NCI-H2029 (cell line): ENCODE results near the gene RFT1.

Experiments
- DNase-seq: peaks from one replicate; lab custom pipeline; 2025; lab: John Stamatoyannopoulos, UW

The RFT1 gene, protein sequence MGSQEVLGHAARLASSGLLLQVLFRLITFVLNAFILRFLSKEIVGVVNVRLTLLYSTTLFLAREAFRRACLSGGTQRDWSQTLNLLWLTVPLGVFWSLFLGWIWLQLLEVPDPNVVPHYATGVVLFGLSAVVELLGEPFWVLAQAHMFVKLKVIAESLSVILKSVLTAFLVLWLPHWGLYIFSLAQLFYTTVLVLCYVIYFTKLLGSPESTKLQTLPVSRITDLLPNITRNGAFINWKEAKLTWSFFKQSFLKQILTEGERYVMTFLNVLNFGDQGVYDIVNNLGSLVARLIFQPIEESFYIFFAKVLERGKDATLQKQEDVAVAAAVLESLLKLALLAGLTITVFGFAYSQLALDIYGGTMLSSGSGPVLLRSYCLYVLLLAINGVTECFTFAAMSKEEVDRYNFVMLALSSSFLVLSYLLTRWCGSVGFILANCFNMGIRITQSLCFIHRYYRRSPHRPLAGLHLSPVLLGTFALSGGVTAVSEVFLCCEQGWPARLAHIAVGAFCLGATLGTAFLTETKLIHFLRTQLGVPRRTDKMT

DNA sequence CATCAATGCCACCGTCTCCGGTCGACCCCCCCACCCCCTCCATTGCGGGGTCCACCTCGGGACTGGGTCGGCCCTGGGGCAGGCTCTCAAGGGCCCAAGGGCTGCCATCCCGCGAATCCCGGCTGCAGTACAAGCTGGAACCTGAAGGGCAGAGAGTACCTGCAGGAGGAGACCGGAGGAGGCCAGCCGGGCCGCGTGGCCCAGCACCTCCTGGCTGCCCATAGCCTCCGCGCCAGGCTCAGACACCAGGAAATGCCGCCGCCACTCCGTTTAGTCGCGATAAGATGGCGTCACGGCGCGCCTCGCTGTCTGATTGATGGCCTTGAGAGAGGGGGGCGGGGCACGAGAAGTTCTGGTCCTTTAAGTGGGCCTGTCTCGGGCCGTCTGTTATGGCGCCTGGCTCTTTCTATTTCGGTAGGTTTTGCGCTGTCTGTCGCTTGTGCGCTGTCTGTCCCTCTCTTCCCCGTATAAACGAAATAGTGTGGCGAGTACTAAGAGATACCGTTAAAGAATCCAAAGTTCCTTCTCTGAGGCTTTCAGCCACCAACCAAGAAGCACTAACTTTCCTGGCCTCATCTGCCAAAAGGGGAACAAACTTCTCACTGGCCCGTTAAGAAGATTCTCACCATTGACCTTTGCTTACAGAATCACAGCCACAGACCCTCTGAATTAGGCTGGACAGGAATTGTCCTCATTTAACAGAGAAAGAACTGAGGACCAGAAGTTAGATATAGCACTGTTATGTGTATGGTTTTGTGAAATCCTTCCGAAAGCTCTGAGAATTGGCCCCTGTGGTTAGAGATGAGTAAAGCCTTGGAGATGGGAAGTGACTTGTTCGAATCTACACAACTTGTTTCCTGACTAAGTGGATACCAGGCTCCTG is at the start of gene RFT1:
Gene RFT1 (minus strand): TSS at position 257 of the 883 bp plus-strand sequence. CDS start 35 bp downstream, at position 222.
- peak; percentile 69 for DNase-seq

DNA sequence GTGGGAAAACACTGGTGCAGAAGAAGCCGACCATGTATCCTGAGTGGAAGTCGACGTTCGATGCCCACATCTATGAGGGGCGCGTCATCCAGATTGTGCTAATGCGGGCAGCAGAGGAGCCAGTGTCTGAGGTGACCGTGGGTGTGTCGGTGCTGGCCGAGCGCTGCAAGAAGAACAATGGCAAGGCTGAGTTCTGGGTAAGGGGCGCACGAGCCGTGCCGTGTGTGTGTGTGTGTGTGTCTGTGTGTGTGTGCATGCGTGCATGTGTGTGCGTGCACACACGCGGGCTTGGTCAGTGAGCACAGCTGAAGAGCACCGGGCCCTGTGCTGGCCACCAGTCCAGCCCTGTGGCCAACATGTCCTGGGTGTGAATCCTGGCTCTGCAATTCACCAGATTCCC is 49.3 kb upstream of the RFT1 start:
- no peak for DNase-seq

DNA sequence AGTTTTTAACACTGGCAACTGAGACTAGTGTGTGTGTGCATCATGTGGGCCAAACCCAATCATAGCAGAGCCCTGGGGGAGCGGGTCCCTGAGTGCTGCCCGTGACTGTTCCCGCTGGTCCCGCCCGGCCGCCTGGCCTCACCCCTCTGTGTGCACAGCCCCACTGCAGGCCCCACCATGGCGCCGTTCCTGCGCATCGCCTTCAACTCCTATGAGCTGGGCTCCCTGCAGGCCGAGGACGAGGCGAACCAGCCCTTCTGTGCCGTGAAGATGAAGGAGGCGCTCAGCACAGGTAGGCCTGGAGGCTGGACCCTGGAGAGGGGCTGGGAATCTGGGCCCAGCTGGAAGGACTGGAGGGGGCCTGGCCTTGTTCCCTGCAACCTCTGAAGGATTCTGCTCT is 48.0 kb upstream of the RFT1 start:
- DNase-seq: no peak

DNA sequence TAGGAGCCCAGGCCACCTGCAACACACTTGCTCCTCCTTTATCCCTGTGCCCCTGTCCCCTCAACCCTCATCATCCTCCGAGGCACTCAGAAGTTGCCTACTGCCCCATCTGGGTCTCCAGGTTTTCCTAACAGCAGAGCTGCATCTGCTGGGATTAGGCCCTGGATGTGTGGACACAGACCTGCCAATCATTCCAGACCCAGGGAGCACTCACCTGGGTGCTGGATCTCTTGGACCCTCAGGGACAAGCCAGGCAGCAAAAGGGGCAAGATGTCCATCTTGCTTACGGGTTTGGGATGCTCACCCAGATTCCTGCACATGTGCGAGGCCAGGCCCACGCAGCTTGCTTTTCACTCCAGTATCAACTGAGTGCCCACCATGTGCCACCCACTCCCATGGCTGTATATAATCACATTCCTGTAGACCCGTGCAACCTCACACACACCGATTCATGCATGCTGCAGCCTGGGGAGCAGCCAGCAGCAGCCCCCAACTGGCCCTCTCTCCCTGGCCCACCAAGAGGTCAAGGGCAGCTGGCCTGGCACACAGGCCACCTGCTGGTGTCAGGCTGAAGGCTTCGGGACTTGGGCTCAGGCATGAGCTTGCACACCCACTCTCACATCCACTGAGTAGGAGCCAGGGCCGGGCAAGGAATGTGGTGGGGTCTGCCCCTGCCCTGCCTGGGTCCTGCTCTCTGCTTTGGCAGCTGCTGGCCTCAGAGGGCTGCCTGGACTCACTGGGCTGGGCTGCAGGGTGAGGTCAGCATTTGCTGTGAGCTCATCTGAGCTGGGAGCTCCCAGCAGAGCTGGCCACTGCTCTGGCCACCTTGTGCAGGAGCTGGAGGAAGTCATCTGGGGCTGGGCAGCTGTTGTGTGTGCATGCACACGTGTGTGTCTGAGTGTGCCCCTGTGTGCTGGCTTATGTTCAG is 45.6 kb upstream of the RFT1 start:
- DNase-seq: no peak

DNA sequence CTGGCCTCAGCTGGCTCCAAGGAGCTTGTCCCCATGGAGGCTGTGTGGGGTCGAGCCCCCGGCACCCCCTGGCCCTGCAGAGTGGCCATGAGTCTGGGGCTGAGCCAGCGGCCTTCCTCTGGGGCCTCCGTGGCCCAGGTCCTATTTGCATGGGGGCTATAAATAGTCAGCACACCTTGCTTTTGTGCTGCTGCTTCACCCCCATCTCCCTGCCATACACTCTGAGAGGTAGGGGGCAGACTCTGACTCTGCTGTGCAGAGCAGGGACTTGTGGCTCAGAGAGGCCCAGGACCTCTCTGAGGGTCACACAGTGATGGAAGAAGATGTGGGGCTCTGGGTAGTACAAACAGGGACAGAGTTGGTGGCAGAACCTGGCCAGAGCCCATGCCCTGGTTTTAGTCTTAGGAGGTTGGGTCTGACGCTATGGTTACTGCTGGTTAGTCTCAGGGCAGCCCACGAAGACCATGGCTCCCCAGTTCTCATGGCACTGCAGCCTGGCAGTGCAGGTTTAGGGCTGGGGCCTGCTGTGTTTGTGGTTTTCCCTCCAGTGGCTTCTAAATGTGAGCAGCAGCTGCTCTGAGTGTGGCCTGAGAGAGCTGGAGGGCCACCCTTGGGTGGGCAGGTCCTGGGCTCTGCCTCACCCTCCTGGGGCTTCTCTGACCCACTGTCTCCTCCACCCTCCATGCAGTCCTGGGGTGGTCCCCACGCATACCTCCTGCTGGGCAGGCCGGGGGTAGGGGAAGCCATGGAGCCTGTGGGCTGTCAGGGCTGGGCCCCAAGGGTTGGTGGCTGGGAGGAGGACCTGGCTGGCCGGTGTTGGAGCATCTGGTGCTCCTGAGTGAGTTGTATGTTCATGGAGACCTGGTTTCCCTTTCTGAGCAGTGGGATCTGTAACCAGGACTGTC is 44.4 kb upstream of the RFT1 start:
- DNase-seq: no peak

DNA sequence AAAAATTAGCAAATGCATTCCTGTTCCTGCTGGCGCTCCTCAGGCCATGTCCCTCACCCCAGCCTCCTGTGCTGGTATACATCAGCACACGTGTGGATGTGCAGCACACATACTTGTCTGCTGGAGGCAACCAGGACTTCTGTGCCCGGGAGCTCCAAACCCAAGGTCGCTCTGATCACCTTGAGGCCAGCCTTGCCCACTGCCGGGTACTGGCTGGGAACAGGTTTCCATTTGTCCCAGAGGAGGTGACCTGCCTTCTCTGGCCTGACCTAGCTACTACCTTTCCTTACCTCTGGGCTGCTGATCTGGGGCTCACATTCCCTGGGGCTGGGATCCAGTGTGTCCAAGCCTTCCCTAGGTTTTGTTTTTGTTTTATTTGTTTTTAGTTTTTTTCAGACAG is 42.9 kb upstream of the RFT1 start:
- DNase-seq: no peak

DNA sequence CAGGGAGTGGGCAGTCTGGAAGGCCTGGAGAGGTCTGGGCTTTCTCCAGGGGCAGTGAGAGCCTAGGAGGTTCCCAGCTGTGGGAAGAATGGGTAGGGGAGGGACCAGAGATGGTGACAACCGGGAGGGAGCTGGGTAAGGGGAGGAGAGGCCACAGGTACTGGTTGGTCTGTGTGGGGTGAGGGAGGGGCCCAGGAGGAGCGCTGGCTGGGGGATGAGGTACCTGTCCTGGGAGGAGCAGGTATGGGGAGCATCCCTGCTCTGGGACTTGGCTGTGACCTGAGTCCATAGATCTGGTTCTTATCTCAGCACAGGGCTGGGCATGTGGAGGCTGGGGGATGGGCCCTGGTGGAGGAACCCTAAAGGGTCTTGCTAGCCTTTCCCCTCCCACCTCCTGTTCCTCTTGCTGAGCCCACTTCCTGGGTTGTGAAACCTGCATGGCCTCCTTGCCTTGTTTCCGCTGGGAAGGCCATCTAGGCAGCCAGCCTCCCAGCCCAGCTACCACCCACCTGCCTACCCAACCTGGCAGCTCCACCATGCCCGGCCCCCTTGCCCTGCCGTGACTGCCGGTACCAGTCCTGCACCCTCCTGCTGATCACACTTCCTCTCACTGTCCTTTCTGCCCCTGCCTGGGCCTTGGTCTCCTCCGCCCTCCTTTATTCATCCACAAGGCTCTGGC is 41.7 kb upstream of the RFT1 start:
- DNase-seq: no peak

DNA sequence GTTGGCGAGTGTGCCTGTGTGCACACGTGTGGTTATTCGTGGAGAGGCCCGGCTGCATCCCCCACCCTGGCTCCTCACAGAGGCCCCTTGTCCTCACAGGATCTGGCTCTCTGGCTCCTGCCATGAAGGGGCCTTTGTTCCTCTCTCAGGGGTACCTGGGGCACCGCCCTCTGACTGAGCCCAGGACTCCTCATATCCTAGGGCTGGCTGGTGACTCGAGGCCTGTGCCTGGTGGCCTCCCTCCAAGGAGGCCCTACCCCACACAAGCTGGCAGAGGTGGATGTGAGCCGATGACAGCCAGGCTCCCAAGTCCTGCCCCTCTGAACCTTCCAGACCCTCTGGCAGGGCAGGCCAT is 40.8 kb upstream of the RFT1 start:
- no peak for DNase-seq

DNA sequence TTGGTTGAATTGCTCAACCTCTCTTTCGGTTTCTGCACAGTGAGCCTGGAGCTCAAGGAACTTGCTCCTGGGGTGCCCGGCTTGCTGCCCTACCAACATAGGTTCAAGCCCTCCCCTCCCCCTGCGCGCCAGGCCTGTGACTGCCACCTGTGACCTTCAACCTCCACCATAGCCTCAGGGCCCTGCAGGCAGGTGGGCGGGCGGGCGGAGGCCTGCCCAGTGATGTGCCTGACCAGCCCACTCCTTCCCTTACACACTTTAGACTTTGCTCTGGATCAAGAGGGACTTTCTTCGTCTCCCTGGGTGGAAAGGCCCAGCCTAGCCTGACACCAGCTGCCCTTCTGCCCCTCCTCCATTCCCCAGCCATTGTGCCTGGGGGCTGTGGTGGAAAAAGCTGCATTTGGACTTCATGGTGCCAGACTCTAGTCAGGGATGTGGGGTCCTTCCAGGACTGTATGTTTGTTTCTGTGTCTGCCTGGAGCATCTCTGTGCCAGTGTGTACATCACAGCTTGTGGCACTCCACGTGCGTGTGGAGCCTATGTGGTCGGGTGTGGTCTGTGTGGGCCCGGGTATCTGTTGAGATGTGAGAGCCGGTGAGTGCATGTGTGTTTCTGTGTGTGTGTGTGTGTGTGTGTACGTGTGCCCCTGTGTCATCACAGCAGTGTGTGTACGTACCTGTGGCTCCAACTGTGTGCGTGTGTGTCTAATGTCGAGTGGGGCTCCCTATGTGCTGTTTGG is 40.3 kb upstream of the RFT1 start:
- no peak for DNase-seq

DNA sequence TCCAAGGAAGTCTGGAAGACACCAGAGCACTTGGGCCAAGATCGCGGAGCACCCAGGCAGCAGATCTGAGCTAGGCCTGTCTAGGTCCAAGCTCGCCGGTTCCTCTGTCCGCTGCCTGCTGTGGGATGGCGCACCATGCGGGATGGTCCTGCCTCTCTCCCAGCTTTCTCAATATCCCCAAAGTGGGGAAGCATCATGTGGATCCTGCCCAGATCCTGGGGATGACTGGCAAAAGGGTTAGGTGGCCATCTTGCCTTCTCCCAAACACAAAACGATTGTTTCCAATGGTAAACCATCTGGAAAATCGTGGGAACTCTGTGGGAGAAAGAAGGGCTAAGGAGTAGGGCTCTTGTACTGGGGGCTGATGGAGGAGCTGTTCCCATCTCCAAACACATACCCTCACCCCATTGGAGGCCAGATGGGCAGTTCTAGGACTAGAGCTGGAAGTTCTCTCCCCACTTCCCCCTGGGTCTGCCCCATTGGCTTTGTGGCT is 39.6 kb upstream of the RFT1 start:
- no peak for DNase-seq

DNA sequence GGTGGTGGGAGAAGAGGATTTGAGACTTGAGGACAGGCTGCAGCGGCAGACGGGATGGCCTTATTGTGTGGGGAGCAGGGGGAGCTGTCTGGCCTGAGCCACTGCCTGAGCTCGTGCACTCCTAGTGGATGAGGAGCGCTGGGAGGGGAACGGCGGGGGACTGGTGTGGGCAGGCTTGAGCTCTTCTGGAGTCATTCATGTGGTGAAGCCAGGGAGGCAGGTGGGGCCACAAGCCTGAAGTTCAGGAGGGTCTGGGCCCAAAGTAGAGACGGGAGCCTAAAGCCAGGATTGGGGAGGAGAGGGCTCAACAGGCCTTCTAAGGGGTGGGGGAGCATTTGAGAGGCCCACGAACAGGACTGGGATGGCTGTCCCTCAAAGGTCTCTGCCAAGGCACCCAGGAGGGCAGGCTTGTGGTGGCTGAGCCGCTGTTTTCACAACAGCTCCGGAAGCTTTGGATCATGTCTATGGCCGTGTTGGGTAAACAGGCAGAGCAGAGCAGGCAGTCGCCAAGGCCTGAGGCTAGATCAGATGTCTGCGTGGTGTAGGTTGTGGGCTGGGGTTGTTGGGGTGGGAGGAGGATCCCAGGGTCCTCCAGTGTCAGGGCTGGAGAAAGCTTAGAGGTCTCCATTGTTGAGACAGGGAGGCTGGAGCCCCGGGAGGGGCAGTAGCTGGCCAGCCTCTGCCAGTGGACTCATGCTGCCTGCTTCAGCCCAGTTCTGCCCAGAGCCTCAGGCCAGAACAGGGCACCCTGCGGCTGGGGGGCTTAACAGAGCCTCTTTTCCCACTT is 39.0 kb upstream of the RFT1 start:
- DNase-seq: peak; percentile 32

DNA sequence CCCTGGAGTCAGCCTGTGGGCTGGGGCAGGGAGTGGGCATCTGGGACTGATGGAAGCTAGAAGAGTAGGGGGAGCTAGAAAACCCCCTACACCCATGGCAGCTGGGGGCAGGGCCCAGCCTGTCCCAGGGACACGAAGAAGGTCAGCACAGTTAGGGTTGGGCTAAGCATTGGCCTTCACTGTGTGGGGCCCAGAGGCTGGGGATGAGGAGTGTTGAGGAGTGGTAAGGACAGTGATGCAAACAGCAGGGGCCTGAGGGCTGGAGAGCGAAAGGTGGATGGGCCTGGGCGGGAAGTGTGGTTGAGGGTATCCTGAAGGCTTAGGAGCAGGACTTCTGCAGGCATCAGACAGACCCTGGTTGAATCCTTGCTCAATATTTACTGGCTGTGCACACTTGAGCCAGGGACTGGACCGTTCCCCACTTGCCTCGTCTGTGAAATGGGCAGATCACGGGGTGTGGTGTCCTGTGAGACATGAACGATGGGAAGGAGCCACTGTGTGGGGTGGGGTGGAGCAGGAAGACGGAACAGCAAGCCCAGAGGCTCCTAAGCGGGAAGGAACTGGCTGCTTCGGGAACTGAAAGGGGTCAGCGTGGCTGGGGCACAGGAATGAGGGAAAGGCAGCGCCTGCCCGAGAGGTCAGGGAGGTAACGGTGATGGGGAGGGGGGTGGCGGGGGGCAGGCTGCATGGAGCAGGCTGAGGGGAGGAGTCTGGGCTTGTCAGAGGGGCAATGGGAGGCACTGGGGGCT is 38.1 kb upstream of the RFT1 start:
- DNase-seq: no peak

DNA sequence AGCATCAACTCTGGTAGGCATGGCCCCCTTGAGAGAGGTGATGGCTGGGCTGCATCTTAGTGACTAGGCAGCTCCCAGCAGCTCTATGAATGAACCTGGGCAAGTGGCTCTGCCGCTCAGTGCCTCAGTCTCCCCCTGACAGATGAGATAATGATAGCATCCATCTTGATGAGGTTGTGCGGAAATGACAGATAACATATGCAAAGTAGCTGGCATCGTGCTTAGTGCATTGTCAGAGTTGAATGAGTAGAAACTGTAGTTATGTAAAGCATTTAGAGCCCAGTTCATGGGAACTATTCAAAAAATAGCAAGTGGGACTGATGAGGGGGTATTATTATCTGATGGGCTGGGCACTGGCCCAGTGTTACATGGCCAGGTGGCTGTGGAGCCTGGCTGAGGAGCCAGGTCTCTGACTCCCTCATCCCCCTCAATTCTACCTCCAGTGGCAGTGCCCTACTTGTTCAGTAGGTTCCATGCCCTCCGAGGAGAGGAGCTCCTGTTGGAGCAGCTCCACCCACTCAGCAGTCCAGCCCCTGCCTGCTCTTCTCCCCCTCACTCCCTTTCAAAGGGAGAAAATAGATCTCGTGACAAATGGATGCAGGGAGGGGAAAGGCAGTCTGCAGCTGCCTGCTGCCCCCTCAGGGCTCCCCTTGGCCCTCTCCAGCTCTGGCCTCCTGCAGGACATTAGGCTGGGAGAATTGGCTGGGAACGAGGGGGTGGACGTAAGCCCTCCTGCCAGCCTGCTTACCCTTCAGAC is 37.4 kb upstream of the RFT1 start:
- DNase-seq: no peak

DNA sequence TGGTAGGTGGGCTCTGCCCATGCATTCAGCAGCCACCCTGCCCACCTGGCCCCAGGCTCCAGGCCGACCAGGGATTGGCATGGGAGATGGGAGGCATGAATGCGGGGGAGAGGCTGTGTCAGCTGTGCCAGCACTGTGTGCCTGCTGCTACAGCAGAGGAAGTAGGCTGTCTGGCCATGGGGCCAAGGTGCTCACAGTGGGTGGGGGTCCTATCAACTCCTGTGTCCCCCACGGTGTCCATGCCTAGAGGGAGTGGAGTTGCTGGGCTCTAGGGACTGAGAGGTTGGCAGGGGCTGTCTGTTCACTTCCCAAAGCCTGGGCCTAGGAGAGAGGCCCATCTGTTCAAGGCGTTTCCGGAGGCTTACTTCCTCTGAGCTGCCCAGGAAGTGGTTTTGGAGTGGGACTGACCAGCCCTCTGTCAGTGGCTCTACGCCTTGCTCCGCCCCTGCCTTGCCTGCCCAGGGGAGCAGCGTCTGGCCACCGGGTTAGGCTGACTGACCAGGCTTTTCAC is 36.6 kb upstream of the RFT1 start:
- no peak for DNase-seq

DNA sequence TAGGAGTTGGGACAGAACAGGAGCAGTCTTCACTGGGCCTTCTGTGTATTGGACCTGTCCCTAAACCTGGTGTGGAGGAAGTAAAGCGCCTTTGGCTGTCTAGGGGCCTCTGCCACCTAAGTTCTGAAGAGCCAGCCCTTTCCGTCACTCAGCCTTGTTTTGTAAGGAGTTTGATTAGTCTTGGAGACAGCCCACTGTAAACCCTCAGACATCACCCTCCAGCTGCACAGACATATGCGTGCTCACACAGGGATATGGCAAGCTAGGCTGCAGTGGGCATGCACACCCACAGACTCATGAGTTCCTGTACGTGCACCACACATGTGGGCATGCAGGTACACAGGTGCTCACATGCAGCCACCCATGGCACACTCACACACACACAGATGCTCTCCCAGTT is 36.0 kb upstream of the RFT1 start:
- no peak for DNase-seq

DNA sequence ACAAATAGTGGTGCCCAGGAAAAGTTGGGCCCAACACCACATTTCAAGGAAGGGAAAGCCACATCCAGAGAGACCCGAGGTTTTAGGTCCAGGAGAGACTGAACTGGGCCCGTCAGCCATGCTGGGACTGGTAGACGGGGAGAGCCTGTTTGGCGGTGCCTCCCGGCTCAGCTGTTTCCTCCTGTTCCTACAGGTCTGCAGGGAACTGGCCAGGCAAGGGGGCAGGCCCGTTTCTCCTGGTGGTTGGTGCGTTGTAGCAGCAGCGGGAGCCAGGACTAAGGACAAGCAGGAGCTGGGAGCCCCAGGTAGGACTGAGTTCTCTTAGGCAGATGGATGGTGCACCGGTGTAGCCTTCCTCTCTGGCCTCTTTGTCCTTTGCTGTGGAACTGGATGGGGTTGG is 34.7 kb upstream of the RFT1 start:
- DNase-seq: no peak
